Measurements from ENCODE around the gene BRD4. TPM values are rescaled to one million over a fixed set of nuclear protein-coding genes. Genes with fewer than 3 reads are reported as not detected.

The BRD4 gene
- total RNA-seq, 4 donors from 2014 or later: 51.0 to 148 (median 77.5) TPM

- Histone ChIP-seq H3K9me3 (no peaks in the 10 kb centered on the region), H3K27ac (peak overlapping the region in 2 of 4 donors; percentile 13 to 43), H3K27me3 (no peaks in the 10 kb centered on the region), H3K4me1 (peaks cover 0 to 78% (median 56%) of the 10 kb centered on the region in 4 donors), H3K4me3 (no peak overlapping the region), H3K36me3 (peaks cover 0 to 4% (median 0%) of the 10 kb centered on the region in 3 donors)
- TF ChIP-seq CTCF (IDR thresholded peaks at IDR 0.05): no peak
- no peak for TF ChIP-seq POLR2A (IDR thresholded peaks at IDR 0.05)
- DNase-seq: no peak
These were observed 39.3 kb downstream of the BRD4 start for GRCh38 chr19:15292847-15293582.

GRCh38 chr19:15292140-15292539 lies 40.2 kb downstream of the BRD4 start:
- H3K4me3 ChIP-seq: no peak overlapping the region
- H3K36me3 ChIP-seq: peaks cover 0 to 4% (median 0%) of the 10 kb centered on the region in 3 donors
- no peak for DNase-seq
- no peaks in the 10 kb centered on the region for H3K27me3 ChIP-seq
- no peak overlapping the region for H3K27ac ChIP-seq
- TF ChIP-seq POLR2A (IDR thresholded peaks at IDR 0.05): no peak
- TF ChIP-seq CTCF (IDR thresholded peaks at IDR 0.05): no peak
- H3K4me1 ChIP-seq: peaks cover 0 to 78% (median 53%) of the 10 kb centered on the region in 4 donors
- no peaks in the 10 kb centered on the region for H3K9me3 ChIP-seq

GRCh38 chr19:15291548-15292021 lies 40.8 kb downstream of the BRD4 start:
- no peak overlapping the region for H3K4me3 ChIP-seq
- no peaks in the 10 kb centered on the region for H3K9me3 ChIP-seq
- H3K4me1 ChIP-seq: peaks cover 0 to 78% (median 53%) of the 10 kb centered on the region in 4 donors
- H3K27ac ChIP-seq: no peak overlapping the region
- TF ChIP-seq POLR2A (IDR thresholded peaks at IDR 0.05): no peak
- DNase-seq: no peak
- H3K27me3 ChIP-seq: no peaks in the 10 kb centered on the region
- peaks cover 0 to 4% (median 0%) of the 10 kb centered on the region in 3 donors for H3K36me3 ChIP-seq

- Histone ChIP-seq H3K4me3 (no peak overlapping the region), H3K27me3 (no peaks in the 10 kb centered on the region), H3K27ac (no peak overlapping the region), H3K4me1 (peaks cover 0 to 78% (median 52%) of the 10 kb centered on the region in 4 donors), H3K36me3 (peaks cover 0 to under 1% (median 0%) of the 10 kb centered on the region in 3 donors), H3K9me3 (no peaks in the 10 kb centered on the region)
- peak in 1 of 3 donors; percentile 3 for DNase-seq
- no peak for TF ChIP-seq POLR2A (IDR thresholded peaks at IDR 0.05)
- TF ChIP-seq CTCF (IDR thresholded peaks at IDR 0.05): no peak
These were observed 41.2 kb downstream of the BRD4 start for GRCh38 chr19:15291089-15291488.

GRCh38 chr19:15290166-15290565 lies 42.2 kb downstream of the BRD4 start:
- H3K27ac ChIP-seq: no peak overlapping the region

More at GRCh38 chr19:15290166-15290565, 42.2 kb downstream of the BRD4 start:
- H3K9me3 ChIP-seq: no peaks in the 10 kb centered on the region
- H3K4me3 ChIP-seq: no peak overlapping the region
- H3K27me3 ChIP-seq: no peaks in the 10 kb centered on the region
- DNase-seq: no peak
- H3K4me1 ChIP-seq: peaks cover 0 to 83% (median 60%) of the 10 kb centered on the region in 4 donors
- TF ChIP-seq POLR2A (IDR thresholded peaks at IDR 0.05): no peak
- no peak for TF ChIP-seq CTCF (IDR thresholded peaks at IDR 0.05)
- H3K36me3 ChIP-seq: no peaks in the 10 kb centered on the region

All from Peyer's patch (tissue), 4 donors.